Left lung (tissue), 10 donors: ENCODE results near the gene VMAC. TPM values are rescaled to one million over a fixed set of nuclear protein-coding genes. Genes with fewer than 3 reads are reported as not detected.
"Not testable (repeated sequence)": the region's sequence is repeated elsewhere in the genome, so short reads cannot be mapped to it uniquely, and the experiment has no call there.

Experiments used
- ATAC-seq: fragments of 200-7000 bp; cut with Tn5 transposase; one replicate; pipeline ENCODE4 v1.9.1; 2020; ENCODE audit warnings: moderate library complexity
- DNase-seq, 4 donors: peaks; one replicate each; pipeline ENCODE4 v3.0.0-alpha.2; 2013 to 2020
- H3K27ac ChIP-seq, 2 donors: fragments of 200-600 bp; sonication (generic) in 1 of 2; one replicate each; pipeline versions ENCODE4 v1.5.0 to v1.8.0; 2020 to 2021
- H3K27me3 ChIP-seq, 2 donors: fragments of 200-600 bp; sonication (generic) in 1 of 2; one replicate each; pipeline versions ENCODE4 v1.5.0 to v1.8.0; 2020 to 2021
- H3K36me3 ChIP-seq, 2 donors: fragments of 200-600 bp; sonication (generic) in 1 of 2; one replicate each; pipeline versions ENCODE4 v1.5.0 to v1.8.0; 2020 to 2021
- H3K4me1 ChIP-seq, 2 donors: fragments of 200-600 bp; one replicate each; pipeline ENCODE4 v1.8.0; 2021
- H3K4me3 ChIP-seq, 2 donors: fragments of 200-600 bp; sonication (generic) in 1 of 2; one replicate each; pipeline versions ENCODE4 v1.5.0 to v1.8.0; 2020 to 2021; ENCODE audit warnings: mild to moderate bottlenecking in 1 of 2
- H3K9me3 ChIP-seq, 2 donors: fragments of 200-600 bp; sonication (generic) in 1 of 2; one replicate each; pipeline versions ENCODE4 v1.5.0 to v1.8.0; 2020 to 2021
- CTCF ChIP-seq, 2 donors: fragments of 200-600 bp; sonication (generic) in 1 of 2; IDR thresholded peaks; one replicate each; pipeline versions ENCODE4 v1.5.0 to v1.8.0; 2021; ENCODE audit warnings: antibody characterized with exemption in 2 of 2
- intact Hi-C, 2 donors: fragments of 100-400 bp; cut with DNase I; formaldehyde crosslinking; loops; one replicate each; pipeline versions ENCODE4 v1.11.2 to v1.14.2; 2022
- polyA plus RNA-seq, 6 donors: library from polyadenylated mRNA; unstranded; fragments of 120-200 nt; gene quantifications; one replicate each; pipeline ENCODE4 v1.2.1, GENCODE V29; 2013; ENCODE audit not compliant: insufficient read length in 6 of 6
- total RNA-seq, 2 donors: library from RNA; stranded (reverse); fragmentation: NEBNext Ultra II Directional; extraction: Animal tissue kit (Norgen Biotek cat#: 25700); gene quantifications; one replicate each; pipeline ENCODE4 v1.2.1, GENCODE V29; 2021
- donor health status: DM: no; HTN: yes; CAD: no.
- donor health status: DM: no; HTN: no; CAD: no.

The VMAC gene
- total and polyA plus RNA-seq, 8 donors, result 5.0 to 10.4 (median 8.5) TPM

GRCh38 chr19:5870986-5871394, 33.7 kb upstream of the VMAC start:
- no peak for ATAC-seq
- Histone ChIP-seq H3K4me3 (no peak overlapping the region), H3K4me1 (no peaks in the 10 kb centered on the region), H3K27me3 (peaks cover 0 to under 1% of the 10 kb centered on the region in 2 donors), H3K9me3 (no peaks in the 10 kb centered on the region), H3K36me3 (no peaks in the 10 kb centered on the region), H3K27ac (no peak overlapping the region)
- no peak for DNase-seq
- intact Hi-C loops, result no loop called here
- no peak for TF ChIP-seq CTCF (IDR thresholded peaks at IDR 0.05)

- peaks cover 0 to 27% of the 10 kb centered on the region in 2 donors for H3K27me3 ChIP-seq
- DNase-seq (peak in 1 of 4 donors; percentile 29), ATAC-seq (no peak)
- no peaks in the 10 kb centered on the region for H3K9me3 ChIP-seq
- H3K36me3 ChIP-seq, result no peaks in the 10 kb centered on the region
- H3K27ac ChIP-seq, result no peak overlapping the region
- H3K4me1 ChIP-seq, result no peaks in the 10 kb centered on the region
- intact Hi-C loops, result no loop called here
- TF ChIP-seq CTCF (IDR thresholded peaks at IDR 0.05), result no peak
- no peak overlapping the region for H3K4me3 ChIP-seq
These were observed 31.0 kb upstream of the VMAC start for GRCh38 chr19:5873617-5874199.

- H3K36me3 ChIP-seq, DNase-seq, intact Hi-C loops, H3K27ac ChIP-seq, H3K4me3 ChIP-seq, ATAC-seq, H3K9me3 ChIP-seq, H3K4me1 ChIP-seq: not testable (repeated sequence)
- peaks cover 0 to 35% of the 10 kb centered on the region in 2 donors for H3K27me3 ChIP-seq
These were observed 30.2 kb upstream of the VMAC start for GRCh38 chr19:5874496-5874895.

GRCh38 chr19:5877427-5877826, 27.2 kb upstream of the VMAC start:
- Histone ChIP-seq H3K36me3 (no peaks in the 10 kb centered on the region), H3K4me3 (no peak overlapping the region), H3K27me3 (peaks cover 0 to 62% of the 10 kb centered on the region in 2 donors), H3K9me3 (no peaks in the 10 kb centered on the region), H3K4me1 (peaks cover 0 to 5% of the 10 kb centered on the region in 2 donors), H3K27ac (no peak overlapping the region)
- DNase-seq (no peak), ATAC-seq (no peak)
- intact Hi-C loops, result no loop called here
- no peak for TF ChIP-seq CTCF (IDR thresholded peaks at IDR 0.05)

GRCh38 chr19:5877882-5878281, 26.8 kb upstream of the VMAC start:
- intact Hi-C loops, result no loop called here
- Histone ChIP-seq H3K4me1 (peaks cover 0 to 5% of the 10 kb centered on the region in 2 donors), H3K27ac (no peak overlapping the region), H3K9me3 (no peaks in the 10 kb centered on the region), H3K36me3 (no peaks in the 10 kb centered on the region), H3K27me3 (peaks cover 0 to 62% of the 10 kb centered on the region in 2 donors), H3K4me3 (no peak overlapping the region)
- ATAC-seq, result no peak
- no peak for DNase-seq
- no peak for TF ChIP-seq CTCF (IDR thresholded peaks at IDR 0.05)

- no peaks in the 10 kb centered on the region for H3K9me3 ChIP-seq
- no peak overlapping the region for H3K27ac ChIP-seq
- H3K36me3 ChIP-seq, result no peaks in the 10 kb centered on the region
- intact Hi-C loops, result no loop called here
- no peak for ATAC-seq
- TF ChIP-seq CTCF (IDR thresholded peaks at IDR 0.05), result no peak
- DNase-seq, result no peak
- no peak overlapping the region for H3K4me3 ChIP-seq
- H3K4me1 ChIP-seq, result peaks cover 0 to 5% of the 10 kb centered on the region in 2 donors
- H3K27me3 ChIP-seq, result peaks cover 0 to 62% of the 10 kb centered on the region in 2 donors
These were observed 24.5 kb upstream of the VMAC start for GRCh38 chr19:5880196-5880595.
